Nephron progenitor cell (in vitro differentiated cells): Measurements from ENCODE around the gene IL17RD.

Source experiments
- DNase-seq: peaks from one replicate; pipeline ENCODE4 v3.0.0; 2021
- H3K27ac Mint-ChIP-seq: 2 replicates; pipeline ENCODE4 v1.8.0; 2021; ENCODE audit warnings: mild to moderate bottlenecking, moderate library complexity, mixed read lengths
- H3K27me3 Mint-ChIP-seq: 2 replicates; pipeline ENCODE4 v1.8.0; 2021; ENCODE audit warnings: mild to moderate bottlenecking, low read depth, mixed read lengths; ENCODE audit not compliant: poor library complexity
- H3K36me3 Mint-ChIP-seq: 2 replicates; pipeline ENCODE4 v1.8.0; 2021; ENCODE audit warnings: low read depth, mixed read lengths
- H3K4me1 Mint-ChIP-seq: 2 replicates; pipeline ENCODE4 v1.8.0; 2021; ENCODE audit warnings: mixed read lengths
- H3K4me3 Mint-ChIP-seq: 2 replicates; pipeline ENCODE4 v1.8.0; 2021; ENCODE audit warnings: mild to moderate bottlenecking, moderate library complexity, mixed read lengths
- H3K9me3 Mint-ChIP-seq: 2 replicates; pipeline ENCODE4 v1.8.0; 2021; ENCODE audit warnings: mild to moderate bottlenecking, moderate library complexity, mixed read lengths
- CTCF ChIP-seq: fragments of 200-600 bp; sonication (generic); IDR thresholded peaks from 2 replicates; pipeline ENCODE4 v1.5.0; 2021; ENCODE audit warnings: antibody characterized with exemption

Gene IL17RD

GRCh38 chr3:57076422-57076951, 88.7 kb downstream of the IL17RD start:
- H3K36me3 Mint-ChIP-seq, result peaks cover 22% of the 10 kb centered on the region

GRCh38 chr3:57074135-57074534, 91.0 kb downstream of the IL17RD start:
- no peak overlapping the region for H3K27ac Mint-ChIP-seq
- peaks cover 35% of the 10 kb centered on the region for H3K4me1 Mint-ChIP-seq
- peaks cover 19% of the 10 kb centered on the region for H3K9me3 Mint-ChIP-seq
- H3K4me3 Mint-ChIP-seq, result no peak overlapping the region
- no peak for DNase-seq
- H3K27me3 Mint-ChIP-seq, result peaks cover 17% of the 10 kb centered on the region
- no peak for TF ChIP-seq CTCF
- H3K36me3 Mint-ChIP-seq, result peaks cover 30% of the 10 kb centered on the region

More at GRCh38 chr3:57076422-57076951, 88.7 kb downstream of the IL17RD start:
- no peak overlapping the region for H3K27ac Mint-ChIP-seq
- H3K4me3 Mint-ChIP-seq, result peak overlapping the region; percentile 84
- peaks cover 20% of the 10 kb centered on the region for H3K27me3 Mint-ChIP-seq
- peaks cover 25% of the 10 kb centered on the region for H3K4me1 Mint-ChIP-seq
- peaks cover 5% of the 10 kb centered on the region for H3K9me3 Mint-ChIP-seq
- DNase-seq, result no peak
- TF ChIP-seq CTCF, result no peak

GRCh38 chr3:57073628-57074027, 91.5 kb downstream of the IL17RD start:
- Mint-ChIP-seq H3K9me3 (peaks cover 19% of the 10 kb centered on the region), H3K36me3 (peaks cover 30% of the 10 kb centered on the region), H3K4me3 (no peak overlapping the region), H3K4me1 (peaks cover 40% of the 10 kb centered on the region), H3K27ac (no peak overlapping the region), H3K27me3 (peaks cover 17% of the 10 kb centered on the region)
- no peak for TF ChIP-seq CTCF
- DNase-seq, result no peak

- H3K27ac Mint-ChIP-seq, result peak overlapping the region; percentile 97
- H3K4me1 Mint-ChIP-seq, result peaks cover 34% of the 10 kb centered on the region
Observed at GRCh38 chr3:57069503-57069902, 95.7 kb downstream of the IL17RD start.

GRCh38 chr3:57068437-57069089, 96.6 kb downstream of the IL17RD start:
- Mint-ChIP-seq H3K27me3 (peaks cover 2% of the 10 kb centered on the region), H3K9me3 (peaks cover 19% of the 10 kb centered on the region), H3K4me1 (peaks cover 41% of the 10 kb centered on the region), H3K4me3 (no peak overlapping the region), H3K36me3 (peaks cover 16% of the 10 kb centered on the region), H3K27ac (peak overlapping the region; percentile 97)
- DNase-seq, result peak; percentile 27
- no peak for TF ChIP-seq CTCF

More at GRCh38 chr3:57069503-57069902, 95.7 kb downstream of the IL17RD start:
- no peak for DNase-seq
- Mint-ChIP-seq H3K4me3 (no peak overlapping the region), H3K36me3 (peaks cover 18% of the 10 kb centered on the region), H3K9me3 (peaks cover 19% of the 10 kb centered on the region), H3K27me3 (no peaks in the 10 kb centered on the region)
- no peak for TF ChIP-seq CTCF

GRCh38 chr3:57066471-57066870, 98.7 kb downstream of the IL17RD start:
- H3K4me1 Mint-ChIP-seq, result peaks cover 62% of the 10 kb centered on the region
- H3K27me3 Mint-ChIP-seq, result peaks cover 2% of the 10 kb centered on the region
- H3K4me3 Mint-ChIP-seq, result no peak overlapping the region
- DNase-seq, result no peak
- peaks cover 8% of the 10 kb centered on the region for H3K36me3 Mint-ChIP-seq
- H3K9me3 Mint-ChIP-seq, result peaks cover 14% of the 10 kb centered on the region
- no peak for TF ChIP-seq CTCF
- H3K27ac Mint-ChIP-seq, result no peak overlapping the region
